Measurements from ENCODE around the gene OR51E1. TPM values are rescaled to one million over a fixed set of nuclear protein-coding genes. Genes with fewer than 3 reads are reported as not detected.

The OR51E1 gene, protein sequence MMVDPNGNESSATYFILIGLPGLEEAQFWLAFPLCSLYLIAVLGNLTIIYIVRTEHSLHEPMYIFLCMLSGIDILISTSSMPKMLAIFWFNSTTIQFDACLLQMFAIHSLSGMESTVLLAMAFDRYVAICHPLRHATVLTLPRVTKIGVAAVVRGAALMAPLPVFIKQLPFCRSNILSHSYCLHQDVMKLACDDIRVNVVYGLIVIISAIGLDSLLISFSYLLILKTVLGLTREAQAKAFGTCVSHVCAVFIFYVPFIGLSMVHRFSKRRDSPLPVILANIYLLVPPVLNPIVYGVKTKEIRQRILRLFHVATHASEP
- not detected for total RNA-seq

DNA sequence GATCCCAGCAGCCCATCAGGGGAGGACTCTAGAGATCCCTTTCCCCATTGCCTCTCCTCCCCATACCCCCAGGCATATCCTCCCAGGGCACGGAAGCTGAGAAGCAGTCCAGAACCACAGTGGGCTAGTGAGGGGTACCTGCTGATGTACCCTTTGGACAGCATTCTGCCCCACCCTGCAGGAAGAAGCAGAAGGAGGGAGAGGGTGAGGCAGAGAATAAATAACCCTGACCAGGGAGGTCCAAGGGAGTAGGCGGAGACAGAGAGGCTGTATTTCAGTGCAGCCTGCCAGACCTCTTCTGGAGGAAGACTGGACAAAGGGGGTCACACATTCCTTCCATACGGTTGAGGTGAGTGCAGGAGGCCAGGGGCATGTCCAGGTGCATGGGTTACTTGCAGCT lies at the start of gene OR51E1:
TSS of gene OR51E1 (plus strand) at position 301 of the 400 bp plus-strand sequence. CDS start 8,545 bp downstream, outside the sequence.
- ATAC-seq = no peak

DNA sequence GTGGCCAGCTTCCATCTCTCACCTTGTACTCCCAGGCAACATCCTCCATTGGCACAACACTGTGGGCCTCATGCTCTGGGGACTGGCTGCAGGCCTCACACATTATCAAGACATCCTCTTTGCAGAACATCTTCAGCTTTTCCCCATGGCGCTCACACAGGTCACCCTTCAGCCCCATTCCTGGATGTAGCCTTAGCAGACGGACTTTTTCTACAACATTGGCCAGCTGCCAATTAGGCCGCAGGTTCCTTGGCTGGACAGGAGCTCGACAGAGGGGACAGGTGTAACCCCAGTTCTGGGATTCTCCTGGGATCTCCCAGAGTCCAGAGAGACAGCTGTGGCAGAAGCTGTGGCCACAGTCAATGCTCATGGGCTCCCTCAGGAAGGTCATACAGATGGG lies 38.7 kb upstream of the OR51E1 start:
- no peak for ATAC-seq

DNA sequence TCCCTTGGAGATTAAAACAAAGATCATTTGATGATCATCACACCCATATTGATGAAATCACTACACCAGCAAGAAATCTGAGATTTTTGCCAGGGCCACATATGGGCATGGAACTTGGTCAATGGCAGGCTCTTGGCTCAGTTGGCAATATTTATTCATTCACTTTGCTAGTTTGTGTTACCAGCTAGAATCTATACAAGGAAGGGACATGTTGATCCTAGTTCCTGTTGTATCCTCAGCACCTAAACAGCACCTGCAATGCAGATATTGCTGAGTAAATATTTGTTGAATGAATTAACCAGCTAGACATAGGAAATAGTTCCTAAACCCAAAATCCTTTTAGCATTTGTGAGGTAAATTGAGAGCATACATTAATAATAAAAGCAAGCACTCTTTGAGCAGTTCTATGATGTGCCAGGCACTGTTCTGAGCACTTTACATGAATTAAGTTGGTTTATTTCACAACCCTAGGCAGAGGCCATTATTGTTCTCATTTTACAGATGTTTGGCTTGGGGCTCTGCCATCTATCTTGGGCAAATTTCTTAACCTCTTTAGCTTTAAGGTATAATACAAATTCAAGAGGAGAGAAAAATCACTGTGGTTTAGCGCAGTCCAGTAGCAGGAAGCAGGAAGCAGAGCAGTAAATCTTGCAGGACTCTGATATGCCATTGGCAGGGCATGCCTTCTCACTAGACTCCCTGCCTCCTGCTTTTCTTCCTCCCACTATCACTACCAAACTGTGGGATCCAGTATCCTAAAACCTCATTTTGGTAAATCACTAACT lies 37.4 kb upstream of the OR51E1 start:
- ATAC-seq = peak; percentile 11

DNA sequence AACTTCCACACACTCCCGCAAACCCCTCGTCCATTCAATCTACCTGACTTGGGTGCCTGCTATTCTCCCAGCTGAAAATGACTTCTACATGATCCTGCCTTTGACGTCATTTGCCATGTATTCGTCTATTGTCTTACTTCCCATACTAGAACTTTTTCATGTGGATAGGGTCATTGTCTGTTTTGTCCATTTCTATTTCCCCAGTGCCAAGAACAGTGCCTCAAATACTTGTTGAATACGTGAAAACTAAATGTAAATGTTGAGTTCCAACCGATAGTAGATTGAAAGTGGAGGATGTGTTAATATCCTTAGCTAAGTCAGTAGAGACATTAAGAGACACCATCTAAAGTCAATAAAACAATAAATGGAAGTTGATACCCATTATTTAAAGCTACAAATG lies 36.7 kb upstream of the OR51E1 start:
- ATAC-seq = no peak

DNA sequence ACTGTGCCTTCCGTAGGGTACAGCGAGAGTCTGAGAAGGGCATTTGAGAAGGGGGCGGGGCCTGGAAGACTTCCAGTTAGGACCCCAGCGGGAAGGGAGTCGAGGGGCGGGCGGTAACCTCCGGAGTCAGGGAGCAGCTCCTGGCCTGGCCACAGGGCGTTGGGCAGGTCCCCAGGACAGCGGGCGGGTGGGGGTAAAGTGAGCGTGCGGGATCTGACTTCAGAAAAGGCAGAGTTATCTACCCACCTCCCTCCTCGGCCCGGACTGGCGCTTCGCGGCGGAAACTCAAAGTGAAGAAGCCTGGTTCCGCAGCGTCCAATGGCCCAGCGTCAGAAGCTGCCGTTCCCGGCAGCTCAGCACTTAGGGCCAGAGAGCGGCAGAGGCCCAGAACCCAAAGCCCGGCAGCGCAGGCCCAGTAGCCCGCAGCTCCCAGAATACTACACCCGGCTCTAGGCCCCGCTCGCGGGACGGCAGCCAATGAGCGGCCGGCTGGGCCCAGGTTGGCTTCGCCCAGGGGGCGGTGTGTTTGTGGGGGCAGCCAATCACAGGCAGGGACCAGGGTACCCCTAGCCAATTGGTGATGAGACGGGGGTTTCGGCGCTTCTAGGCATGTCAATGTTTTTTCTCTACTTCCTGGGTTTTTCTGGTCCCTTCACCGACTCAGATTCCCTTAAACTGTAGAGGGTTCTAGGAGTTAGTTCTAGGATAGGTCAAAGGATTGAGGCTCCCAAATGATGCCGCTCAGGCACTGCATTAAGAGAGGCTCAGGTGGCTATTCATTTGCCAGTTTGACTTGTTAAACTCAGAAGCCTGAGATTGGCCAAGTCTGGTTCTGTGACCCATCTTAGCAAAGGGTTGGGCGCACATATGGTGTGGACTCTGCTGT lies 35.8 kb upstream of the OR51E1 start, which contains the start of gene TRIM68:
TSS of gene TRIM68 (minus strand) at position 451 of the 886 bp plus-strand sequence. CDS start 2,727 bp downstream, outside the sequence.
- peak; percentile 100 for ATAC-seq

DNA sequence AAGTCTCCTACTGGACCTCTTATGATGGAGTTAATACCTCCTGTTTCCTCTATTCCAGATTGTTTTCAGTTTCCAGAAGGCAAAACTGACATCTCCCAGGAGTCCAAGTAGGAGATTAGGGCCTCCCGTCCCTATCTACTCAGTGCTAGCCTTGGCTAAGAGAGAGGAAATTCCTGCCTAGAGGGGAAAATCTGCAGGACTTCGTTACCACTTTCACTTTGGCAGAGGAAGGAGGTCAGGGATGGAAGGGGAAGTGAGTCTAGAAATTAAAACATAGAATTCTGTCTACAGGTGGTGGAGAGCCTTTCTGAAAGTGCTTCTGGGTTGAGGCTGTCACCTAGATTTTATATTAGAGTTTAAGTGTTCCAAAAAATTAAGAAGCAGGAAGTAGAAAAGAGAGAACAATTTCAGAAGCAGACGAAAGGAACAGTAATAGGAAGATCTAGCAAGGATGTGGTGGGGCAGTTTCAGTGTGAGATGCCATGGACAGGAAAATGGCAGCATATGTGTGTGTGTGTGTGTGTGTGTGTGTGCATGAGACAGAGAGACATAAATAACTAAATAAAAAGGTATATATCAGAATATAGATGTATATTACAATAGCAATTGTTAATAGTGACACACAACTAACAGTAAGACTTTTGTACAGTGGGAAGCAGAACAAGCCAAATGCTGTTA lies 33.4 kb upstream of the OR51E1 start:
- ATAC-seq = no peak

DNA sequence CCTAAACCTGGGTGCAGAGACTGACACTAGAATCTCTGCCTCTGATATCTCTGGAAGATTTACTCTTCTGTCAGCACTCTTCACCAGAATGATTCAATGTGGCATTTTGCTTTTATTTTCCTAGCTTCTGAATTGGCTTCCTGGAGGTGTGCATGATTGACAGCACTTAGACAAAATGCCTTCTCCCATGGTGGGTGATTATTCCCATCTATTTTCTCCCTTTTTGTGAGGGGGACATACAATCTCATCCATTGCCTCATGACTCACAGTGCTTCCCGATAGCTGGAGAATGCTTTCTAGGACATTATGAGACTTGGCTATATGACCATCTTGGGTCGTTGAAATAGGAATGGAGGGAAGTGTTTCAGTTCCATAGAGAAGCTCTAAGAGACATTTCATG lies 31.8 kb upstream of the OR51E1 start:
- no peak for ATAC-seq

DNA sequence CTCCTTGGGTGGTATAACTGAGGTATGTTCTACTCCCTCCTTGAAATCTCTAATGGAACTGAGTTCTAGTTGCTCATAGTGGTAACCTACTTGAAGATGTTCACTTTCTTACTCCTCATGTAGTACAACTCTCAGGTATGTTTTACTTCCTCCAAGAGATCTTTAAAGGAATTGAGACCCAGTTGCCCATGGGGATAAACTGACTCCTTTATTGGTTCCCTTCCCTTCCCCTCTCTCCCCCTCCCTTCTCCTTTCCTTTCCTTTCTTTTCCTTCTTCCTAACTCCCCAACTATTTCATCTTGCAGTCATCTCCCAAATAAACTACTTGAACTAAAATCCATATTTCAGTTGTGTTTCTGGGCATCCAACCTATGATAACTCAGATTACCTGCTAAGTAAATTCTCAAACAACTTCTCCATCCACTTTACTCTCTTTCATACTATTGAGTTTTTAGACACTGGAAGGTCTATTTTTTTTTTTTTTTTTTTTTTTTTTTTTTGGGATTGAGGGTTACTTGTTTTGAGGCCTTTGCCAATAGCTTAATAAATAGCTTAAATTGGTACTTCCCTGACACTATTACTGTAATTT lies 27.8 kb upstream of the OR51E1 start:
- ATAC-seq = no peak

DNA sequence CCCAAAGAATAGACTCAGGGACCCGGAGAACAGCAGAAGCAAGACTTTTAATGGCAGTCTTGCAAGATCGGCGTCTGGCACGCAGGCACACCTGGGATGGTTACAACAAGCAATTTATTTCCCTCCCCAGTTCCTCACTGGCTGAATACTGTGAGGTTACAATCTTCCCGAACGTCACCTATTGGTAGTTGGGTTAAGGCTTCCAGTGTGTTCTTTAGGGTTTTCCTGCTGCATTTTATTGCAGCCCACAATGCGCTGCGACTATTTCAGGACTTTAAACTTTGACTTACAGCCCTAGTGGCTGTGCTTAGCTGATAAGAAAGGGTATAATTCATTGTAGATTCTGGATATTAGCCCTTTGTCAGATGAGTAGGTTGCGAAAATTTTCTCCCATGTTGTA lies 24.3 kb upstream of the OR51E1 start:
- ATAC-seq = no peak

DNA sequence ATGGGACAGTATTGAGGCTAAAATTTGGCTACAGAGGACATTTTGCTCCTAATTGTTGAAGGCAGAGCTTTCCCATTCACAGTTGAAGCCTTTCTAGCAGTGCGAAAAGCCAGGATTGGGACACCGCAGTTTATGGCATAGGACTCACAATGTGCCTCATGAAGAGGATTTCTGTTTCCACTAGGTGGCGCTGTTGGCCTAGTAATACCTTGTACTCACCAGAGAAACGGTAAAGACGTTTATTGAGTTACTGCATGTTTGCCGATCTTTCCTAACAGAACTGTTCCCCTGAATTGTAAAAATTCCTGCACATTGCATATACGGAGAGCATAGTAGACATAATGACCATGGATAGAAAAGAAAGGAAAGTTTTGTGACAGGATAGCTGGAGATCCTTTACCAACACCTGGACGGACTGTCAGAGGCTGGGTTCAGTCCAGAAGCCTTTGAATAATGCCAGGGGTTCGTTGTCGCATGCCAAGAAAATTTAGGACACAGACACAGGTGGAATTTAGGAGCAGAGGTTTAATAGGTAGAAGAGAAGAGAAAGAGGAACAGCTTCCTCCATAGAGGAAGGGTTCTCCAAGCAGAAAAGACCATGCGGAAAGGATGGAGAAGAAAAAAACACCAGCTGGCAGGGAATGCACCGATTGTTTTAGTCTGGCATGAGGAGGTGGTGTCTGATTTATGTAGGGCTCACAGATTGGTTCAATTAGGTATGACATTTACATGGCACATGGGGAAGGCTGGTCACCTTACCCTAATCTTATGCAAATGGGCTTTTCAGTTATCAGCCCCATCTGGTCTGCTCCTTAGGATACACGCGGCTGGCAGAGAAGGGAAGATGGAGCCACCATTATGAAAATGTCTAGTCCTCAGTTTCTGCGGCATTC lies 17.3 kb upstream of the OR51E1 start:
- peak; percentile 76 for ATAC-seq

DNA sequence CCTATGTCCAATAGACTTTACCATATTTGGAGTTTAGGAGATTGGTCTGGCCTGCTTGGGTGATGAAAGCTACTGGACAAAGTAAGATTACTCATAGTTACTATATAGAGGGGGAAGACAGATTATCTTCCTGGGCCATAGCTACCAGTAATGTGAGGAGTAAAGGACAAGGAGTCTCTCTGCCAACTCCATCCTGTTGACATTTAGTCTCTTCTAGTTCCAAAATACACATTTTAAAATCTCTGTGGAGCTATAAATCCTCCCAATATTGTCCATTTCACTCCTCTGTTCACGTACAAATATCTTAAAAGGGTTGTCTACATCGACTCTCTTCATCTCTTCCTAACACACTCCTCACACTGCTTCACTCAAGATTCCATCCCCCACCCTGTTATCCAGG lies 7.6 kb upstream of the OR51E1 start:
- ATAC-seq = no peak

DNA sequence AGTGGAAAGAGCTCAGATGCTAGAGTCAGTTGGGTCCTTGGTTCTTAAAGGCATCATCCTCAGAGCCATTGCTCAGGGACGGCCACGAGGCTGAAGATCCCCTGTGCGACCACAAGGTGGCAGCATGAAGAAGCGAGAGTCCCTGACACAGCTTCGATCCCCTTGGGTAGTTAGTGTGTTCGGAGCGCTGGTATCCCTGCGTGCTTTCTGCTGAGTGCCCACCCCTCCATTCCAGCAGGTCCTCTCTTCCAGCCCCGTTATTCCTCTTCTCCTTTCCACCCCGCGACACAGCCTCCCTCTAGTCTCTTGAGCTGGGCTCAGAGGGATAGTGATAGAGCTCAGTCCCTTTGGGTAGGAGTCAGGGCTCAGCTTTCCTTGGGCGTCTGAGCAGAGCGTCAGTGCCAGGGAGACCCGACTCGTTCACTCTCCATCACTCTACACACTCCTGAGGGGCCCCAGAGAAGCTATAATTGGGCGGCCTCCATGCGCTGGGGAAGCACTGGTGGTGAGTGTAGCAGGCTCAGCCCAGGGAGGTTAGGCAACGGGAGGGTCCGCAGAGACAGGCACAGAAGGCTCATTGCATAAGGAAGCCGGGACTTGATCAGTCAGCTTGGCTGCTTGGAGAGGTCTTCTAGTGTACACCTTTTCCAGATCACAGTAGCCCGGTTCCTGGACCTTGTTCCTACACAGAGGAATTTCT lies 6.7 kb upstream of the OR51E1 start, which contains the start of gene OR51D1:
TSS of gene OR51D1 (plus strand) at position 516 of the 700 bp plus-strand sequence. CDS start 2,314 bp downstream, outside the sequence.
- ATAC-seq = peak; percentile 84

DNA sequence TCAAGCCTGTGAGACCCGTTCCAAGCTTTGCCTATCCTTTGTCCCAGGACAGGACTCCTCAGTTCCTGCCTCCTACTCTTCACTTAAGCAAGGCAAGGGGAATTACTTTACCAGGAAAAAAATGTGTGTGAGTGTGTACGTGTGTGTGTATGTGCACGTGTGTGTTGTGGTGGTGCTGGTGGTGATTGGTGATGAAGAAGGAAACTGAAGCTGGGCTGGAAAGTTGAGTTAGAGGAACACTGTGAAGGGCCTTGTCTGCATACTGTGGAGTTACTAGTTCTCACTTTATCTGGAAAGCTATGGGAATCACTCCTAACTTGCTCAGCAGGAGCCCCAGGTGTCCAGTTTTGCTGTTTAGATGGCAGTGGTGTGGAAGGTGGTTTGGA lies 6.1 kb upstream of the OR51E1 start:
- ATAC-seq = no peak

DNA sequence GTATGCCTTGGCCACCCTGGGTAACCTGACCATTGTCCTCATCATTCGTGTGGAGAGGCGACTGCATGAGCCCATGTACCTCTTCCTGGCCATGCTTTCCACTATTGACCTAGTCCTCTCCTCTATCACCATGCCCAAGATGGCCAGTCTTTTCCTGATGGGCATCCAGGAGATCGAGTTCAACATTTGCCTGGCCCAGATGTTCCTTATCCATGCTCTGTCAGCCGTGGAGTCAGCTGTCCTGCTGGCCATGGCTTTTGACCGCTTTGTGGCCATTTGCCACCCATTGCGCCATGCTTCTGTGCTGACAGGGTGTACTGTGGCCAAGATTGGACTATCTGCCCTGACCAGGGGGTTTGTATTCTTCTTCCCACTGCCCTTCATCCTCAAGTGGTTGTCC lies 3.9 kb upstream of the OR51E1 start:
- no peak for ATAC-seq

DNA sequence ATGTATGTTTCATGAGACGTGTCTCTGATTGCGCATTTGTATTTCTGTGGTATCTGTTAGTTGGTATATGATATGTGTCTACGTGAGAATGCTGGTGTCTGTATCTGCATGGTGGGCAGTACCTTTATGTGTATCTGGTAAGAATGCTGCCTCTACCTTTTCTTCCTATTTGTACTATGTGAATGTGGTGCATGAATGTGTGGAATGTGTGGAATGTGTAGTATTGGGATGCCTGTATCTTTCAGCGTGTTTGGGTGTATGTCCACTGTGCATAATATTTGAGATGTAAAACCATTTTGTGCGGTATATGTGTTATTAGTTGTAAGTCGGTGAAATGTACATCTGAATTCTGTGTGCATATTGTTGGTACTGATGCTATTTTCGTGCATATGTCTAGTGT lies 2.3 kb upstream of the OR51E1 start:
- no peak for ATAC-seq

DNA sequence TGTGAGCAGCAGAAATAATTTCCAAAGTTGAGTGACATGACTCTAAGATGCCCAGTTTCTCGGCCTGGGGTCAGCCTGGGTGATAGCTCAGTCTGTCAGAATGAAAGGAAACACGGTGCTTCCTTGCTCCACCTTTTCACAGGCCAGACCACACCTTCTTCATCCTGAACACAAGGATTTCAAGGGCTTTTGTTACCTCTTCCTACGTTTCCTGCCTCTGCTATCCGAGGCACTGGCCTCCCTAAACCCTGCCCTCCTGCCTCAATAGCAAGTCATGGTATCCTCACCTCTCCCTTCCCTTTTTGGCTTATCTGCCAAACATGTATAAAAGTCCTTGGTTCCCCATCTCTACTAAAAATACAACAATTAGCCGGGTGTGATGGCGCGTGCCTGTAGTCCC lies 1.7 kb upstream of the OR51E1 start:
- ATAC-seq = no peak

DNA sequence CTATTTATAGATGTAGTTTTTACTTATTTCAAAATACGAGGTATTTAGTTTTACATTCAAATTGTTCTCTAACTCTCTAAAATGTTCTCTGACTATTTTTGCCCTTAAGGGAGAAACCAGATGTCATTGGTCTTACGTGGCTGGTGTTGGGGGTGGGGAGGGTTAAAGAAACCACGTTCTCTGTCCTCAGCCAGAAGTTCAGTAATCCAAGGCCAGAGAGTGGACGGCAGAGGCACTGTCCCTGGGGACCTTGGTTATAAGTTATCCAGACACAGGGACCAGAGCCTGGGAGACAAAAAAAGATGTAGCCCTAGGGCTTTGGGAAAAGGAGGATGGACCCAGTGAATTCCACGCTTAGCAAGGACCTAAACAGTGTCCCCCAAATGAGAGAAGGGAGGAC lies 706 bp upstream of the OR51E1 start:
- no peak for ATAC-seq

DNA sequence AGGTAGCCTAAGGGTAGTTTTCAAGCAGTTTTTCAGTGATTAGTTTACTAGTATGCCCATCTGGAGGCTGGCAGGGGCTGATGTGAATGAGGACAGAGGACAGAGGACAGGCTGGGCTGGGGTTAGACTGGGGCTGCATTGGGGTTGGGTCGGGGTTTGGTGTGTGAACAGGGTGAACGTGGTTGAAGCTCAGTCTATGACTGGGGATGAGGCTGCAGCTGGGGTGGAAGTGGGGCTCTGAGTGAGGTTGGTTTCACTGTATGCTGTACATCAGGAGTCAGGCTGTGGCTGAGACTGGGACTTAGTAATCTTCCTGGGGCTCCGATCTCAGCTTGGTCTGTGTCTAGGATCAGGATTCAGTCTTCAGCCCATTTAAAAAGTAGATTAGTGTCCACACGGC lies 451 bp downstream of the OR51E1 start:
- no peak for ATAC-seq

DNA sequence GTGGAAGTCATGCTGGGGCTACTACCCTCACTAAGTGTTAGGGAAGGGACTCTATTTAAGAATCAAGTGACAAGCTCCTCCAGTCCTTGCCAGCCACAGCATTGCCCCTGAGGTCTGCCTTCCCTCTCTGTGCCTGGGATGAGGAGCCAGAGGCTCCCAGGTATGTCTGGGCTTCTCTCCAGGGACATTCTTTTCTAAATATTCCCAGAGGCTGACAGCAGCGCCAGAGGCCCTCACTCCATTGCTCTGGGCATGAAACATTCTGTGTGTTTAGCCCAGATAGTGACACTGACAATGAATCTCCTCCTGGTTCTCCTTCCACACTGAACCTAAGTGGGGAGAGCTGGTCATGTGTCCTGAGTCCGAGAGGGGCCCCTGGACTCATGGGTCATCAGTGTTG lies 2.2 kb downstream of the OR51E1 start:
- ATAC-seq = no peak

DNA sequence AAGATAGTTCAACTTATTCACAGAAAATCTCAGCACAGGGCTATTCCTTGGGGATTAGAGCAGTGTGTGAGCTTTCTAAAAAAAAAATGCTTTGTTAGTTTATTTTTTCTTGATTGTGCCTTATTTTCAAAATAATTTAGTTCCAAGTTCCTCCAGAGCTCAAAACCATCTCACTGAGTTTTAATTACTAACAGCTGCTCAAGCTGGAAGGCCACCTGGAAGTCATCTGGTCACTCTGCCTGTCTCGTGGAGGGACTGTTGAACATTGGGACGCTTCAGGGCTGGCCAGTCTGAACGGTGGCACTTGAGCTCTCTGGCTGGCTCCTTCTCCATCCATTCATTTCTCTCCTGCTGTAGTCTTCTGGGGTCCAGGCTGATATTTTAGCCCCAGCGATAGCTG lies 4.0 kb downstream of the OR51E1 start:
- ATAC-seq = no peak
